H1 (cell line): ENCODE measurements around the gene UCKL1. TPM values are rescaled to one million over a fixed set of nuclear protein-coding genes. Genes with fewer than 3 reads are reported as not detected.

Source experiments
- HDAC2 ChIP-seq, 2 experiments: fragments of 300-600 bp in 1 of 2; sonication (generic) in 1 of 2; IDR thresholded peaks; 2 replicates each; pipeline ENCODE4 v1.6.1; 2011 to 2012; ENCODE audit warnings: low read depth in 2 of 2, low read length in 2 of 2, mild to moderate bottlenecking in 2 of 2, moderate library complexity in 2 of 2, borderline replicate concordance in 1 of 2, inconsistent platforms in 1 of 2
- PHF8 ChIP-seq: fragments of 200-600 bp; sonication (generic); conservative IDR thresholded peaks from 2 replicates; pipeline ENCODE4 v1.7.1; 2012; ENCODE audit warnings: low read depth, mild to moderate bottlenecking, inconsistent platforms, low read length, moderate library complexity
- polyA plus RNA-seq, 7 experiments: library from polyadenylated mRNA; depleted of rRNA in 3 of 7; stranded (reverse) in 5 of 7; unstranded in 2 of 7; fragments of >200 nt in 5 of 7; fragments of 200-250 nt in 2 of 7; gene quantifications; 1 replicate in 5 of 7; 2 replicates in 1 of 7; 4 replicates in 1 of 7; pipeline versions ENCODE4 v1.2.1 to v1.2.3, GENCODE V29; 2011 to 2013; ENCODE audit warnings: missing spikeins in 2 of 7, mixed read lengths in 2 of 7
- total RNA-seq: library from RNA; stranded (reverse); fragmentation: NEBNext Ultra II Directional; extraction: Animal tissue kit (Norgen Biotek cat#: 25700); gene quantifications from 2 replicates; pipeline ENCODE4 v1.2.1, GENCODE V29; 2021

UCKL1 gene
- total and polyA plus RNA-seq, 2 of the 8 experiments (the other 6 are each of a cell fraction or from before 2014, with no cell fraction given), result 36.5 to 91.2 TPM

- TF ChIP-seq HDAC2 (IDR thresholded peaks at IDR 0.05; ENCODE audit: borderline replicate concordance in 1 of 2, low read depth in 2 of 2, low read length in 2 of 2) (no peak), PHF8 (peak; percentile 42; the same call in 1 of the 2 replicates)
Measured at GRCh38 chr20:63969838-63970713, 13.9 kb upstream of the UCKL1 start, which contains the start of gene ZNF512B (continued).
